GM10266 (cell line): ENCODE measurements around the gene ARGLU1.

Source experiments
- DNase-seq: peaks from one replicate; pipeline ENCODE4 v3.0.0; 2012; ENCODE audit errors: extremely low spot score
- CTCF ChIP-seq: IDR thresholded peaks from 2 replicates; pipeline ENCODE4 v1.5.1; 2012; ENCODE audit warnings: mild to moderate bottlenecking, low read depth; ENCODE audit not compliant: control insufficient read depth, insufficient read depth; ENCODE audit errors: missing control alignments

The ARGLU1 gene

GRCh38 chr13:106533943-106534638 lies 33.8 kb downstream of the ARGLU1 start:
- peak; percentile 38 for DNase-seq
- TF ChIP-seq CTCF, result no peak

DNA sequence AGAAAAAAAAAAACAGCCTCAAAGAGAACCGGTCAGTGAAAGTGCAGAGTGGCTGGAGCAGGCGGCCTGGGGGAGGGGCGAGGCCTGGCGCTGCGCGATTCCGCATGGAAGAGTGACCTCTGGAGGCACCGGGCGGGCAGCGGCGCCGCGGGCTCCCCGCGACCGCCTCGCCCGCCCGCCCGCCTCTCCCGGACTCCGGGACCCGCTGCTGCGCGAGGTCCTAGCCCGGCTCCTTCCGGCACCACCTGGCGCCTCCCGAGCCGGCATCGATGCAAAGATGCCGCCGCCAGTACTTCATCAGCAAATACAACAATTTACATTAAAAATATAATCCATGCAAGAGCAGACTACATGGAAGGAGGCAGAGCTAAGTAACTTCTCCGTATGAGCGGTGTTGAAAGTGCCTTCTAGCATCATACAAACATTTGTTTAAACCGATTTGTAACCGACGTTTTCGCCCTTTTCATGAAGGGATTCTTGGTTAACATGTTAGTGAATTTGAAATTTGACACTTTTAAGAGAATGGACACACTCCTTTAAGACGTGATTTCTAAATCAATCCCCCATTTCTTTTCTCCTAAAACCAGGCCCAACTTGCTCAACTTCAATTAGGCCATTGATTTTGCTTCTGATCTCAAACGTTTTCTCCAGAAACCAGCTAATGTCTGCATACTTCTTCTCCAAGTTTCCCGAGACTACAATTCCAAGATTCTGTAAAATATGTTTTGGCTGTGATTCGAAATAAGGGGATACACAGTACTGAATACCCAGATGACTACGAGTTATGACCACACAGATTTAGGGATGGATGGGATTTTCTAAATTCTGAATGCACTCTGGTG lies 34.6 kb downstream of the ARGLU1 start:
- DNase-seq, result peak; percentile 45
- peak; percentile 48 for TF ChIP-seq CTCF

- TF ChIP-seq CTCF, result no peak
Observed at GRCh38 chr13:106532111-106532929, 35.6 kb downstream of the ARGLU1 start.

DNA sequence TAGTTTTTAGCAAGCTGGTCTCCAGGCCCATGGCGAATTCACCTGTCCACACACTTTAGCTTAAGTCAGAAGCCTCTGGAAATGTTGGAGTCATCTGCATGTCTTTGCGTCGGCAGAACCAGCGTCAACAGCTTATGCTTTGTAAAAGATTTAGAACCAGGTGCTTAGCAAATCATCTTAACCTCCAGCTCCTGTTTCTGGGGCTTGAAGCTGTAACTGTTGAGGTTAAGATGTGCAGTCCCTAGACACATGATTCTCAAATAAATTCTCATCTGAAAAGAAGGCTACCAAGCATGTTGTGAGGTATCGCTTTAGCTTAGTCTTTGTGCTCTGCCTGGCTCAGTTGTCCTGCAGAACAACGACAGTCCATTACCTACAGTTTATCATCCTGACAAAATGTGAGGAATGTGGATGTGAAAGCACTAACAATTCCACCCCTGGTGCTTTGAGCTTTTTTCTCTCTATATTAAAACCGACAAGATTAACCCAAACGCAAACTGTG lies 36.9 kb downstream of the ARGLU1 start:
- no peak for DNase-seq
- no peak for TF ChIP-seq CTCF

More at GRCh38 chr13:106532111-106532929, 35.6 kb downstream of the ARGLU1 start:
- no peak for DNase-seq

- no peak for DNase-seq
Observed at GRCh38 chr13:106530171-106530851, 37.6 kb downstream of the ARGLU1 start.

More at GRCh38 chr13:106530171-106530851, 37.6 kb downstream of the ARGLU1 start:
- no peak for TF ChIP-seq CTCF
